GM21786 (cell line): ENCODE measurements around the gene PRKAR1B.

Source experiments
- ATAC-seq: cut with Tn5 transposase; IDR thresholded peaks from one replicate; pipeline ENCODE4 v1.9.1; 2021; ENCODE audit not compliant: unreplicated experiment

The PRKAR1B gene

GRCh38 chr7:727104-727805 lies at the start of gene PRKAR1B:
PRKAR1B (minus strand) TSS chr7:727281; CDS start chr7:711505, 15,776 bp downstream.
- ATAC-seq = peak; percentile 18

- ATAC-seq = no peak
Observed at GRCh38 chr7:776381-776780, 49.3 kb upstream of the PRKAR1B start.

DNA sequence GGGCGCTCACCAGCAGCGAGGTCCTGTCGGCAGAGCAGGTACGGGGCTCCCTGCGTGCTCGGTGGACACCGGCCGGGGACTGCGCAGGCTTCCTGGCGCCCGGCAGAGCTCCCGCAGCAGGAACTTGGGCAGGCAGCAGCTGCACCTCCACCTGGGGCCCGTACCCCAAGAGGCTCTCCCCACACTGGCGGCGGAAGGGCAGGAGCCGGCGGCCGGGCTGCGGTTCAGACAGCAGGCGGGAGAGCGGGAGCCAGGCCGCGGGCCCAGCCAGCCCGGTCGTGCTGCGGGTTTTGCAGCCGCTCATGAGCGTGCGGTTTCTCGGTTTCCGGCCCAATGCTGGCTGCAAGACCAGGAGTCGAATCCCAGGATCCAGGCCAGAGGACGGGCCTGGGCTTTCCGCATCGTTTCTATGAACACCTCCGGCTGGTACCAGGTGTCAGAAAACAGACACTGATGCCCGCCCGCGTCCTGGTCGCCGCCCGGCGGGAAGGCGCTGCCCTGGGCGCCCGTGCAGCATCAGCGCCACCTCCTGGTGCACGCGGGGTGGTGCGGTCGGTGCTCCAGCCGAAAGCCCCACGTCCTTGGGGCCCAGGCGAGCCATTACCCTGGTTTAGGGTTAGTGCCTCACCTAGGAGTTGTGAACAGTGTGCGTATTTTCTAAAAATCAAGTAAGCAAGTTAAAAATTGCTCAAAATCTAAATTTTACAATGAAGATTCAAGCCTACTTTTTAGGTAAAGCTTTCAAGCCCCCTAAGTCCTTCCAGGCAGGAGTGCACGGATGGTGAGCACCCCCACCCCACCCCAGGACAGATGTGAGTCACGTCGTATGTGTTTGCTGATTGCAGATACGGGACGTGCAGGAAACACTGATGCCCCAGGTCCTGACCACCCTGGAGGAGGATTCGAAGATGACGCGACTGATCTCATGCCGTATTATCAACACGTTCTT lies 47.4 kb upstream of the PRKAR1B start:
- ATAC-seq = no peak

DNA sequence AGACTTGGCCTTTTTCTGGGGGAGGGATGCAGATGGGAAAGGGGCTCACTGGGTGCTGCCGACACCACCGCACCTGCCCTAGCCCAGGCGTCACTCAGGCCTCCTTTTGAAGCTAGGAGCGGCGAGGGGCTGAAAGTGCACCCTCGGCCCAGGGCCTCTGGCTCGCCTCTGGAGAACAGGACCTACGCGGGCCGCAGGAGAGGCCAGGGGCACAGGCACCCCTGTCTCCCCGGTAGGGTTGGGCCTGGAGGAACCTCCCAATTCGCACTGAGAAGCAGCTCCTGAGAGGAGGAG lies 46.5 kb upstream of the PRKAR1B start:
- no peak for ATAC-seq

- no peak for ATAC-seq
Observed at GRCh38 chr7:772861-773621, 46.0 kb upstream of the PRKAR1B start.

- no peak for ATAC-seq
Observed at GRCh38 chr7:772392-772791, 45.3 kb upstream of the PRKAR1B start.

DNA sequence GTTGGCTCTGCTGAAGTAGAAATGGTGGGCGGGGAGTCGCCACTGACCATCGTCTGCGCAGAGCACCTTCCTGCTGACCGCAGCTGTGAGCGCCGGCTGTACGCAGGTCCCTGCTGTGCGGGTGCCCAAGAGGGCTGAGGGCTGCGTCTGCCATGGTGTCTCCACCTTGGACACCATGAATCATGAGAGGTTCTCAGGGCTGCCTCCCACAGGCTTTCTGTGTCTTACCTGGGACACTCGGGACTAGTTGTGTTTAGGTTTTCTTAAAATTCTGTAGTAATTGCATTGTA lies 44.9 kb upstream of the PRKAR1B start:
- ATAC-seq = no peak

DNA sequence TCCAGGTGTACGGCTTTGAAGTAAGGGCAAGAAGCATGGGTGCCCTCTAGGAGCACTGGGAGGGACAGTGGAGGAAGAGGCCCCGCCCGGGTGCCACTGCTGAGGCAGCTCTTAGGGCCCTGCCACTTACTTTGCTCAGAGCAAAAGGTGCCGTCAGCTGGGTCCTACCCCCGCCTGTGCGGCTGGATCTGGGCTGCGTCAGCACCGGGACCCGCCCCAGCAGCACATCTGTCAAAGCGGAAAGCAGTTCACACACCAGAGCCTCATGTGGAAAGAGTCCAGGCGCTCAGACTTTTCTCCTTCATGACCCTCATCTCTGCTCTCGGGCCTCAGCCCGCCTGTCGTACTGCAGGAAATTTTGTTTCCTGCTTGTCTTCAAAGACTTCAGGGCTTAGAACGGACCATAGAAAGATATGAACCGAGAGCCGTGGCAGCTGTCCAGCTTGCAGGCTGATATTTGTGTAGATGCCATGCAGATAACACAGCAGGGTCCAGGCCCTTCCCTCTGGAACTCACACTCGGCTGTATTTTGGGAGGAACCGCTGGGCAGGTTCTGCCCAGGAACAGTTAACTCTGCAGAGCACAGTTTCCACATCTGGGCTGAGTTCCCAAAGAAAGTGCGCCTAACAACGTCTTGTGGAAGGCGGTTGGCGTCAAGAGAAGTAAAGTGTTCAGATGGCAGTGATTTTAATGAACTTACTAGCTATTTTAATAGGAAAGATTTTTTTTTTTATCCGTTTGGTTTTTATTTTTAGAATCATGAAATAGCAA lies 44.3 kb upstream of the PRKAR1B start:
- no peak for ATAC-seq

DNA sequence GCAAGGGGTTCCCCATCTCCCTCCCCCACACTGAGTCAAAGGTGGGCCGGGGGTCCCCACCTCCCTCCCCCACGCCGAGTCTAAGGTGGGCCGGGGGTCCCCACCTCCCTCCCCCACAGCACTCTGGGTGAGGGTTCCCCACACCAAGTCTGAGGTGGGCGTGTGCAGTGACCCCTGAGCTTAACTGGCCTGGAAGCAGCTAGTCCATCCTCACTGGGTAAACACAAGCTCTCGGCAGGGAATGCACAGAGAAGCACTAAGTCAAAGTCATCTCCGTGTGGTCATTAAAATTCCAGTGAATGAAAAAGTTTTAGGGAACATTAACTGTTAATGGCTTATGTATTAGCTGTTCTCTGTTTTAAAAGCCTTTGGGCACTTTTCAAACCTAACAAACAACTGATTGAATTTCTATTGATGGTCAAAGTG lies 43.7 kb upstream of the PRKAR1B start:
- ATAC-seq = no peak

DNA sequence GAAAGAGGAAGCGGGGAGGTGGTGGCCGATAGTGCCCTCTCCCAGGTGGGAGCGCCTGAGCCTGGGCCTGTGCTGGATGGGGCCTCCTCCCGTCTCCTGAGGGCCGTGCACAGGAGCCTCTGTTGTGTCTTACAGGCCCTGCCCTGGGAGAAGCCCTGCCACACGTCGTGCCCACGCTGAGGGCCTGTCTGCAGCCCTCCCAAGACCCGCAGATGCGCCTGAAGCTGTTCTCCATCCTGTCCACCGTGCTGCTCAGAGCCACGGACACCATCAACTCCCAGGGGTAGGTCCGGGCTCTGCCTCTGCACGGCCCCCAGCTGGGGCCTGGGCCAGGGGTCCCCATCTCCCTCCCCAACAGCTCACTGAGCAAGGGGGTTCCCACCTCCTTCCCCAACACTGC lies 43.3 kb upstream of the PRKAR1B start:
- ATAC-seq = no peak

DNA sequence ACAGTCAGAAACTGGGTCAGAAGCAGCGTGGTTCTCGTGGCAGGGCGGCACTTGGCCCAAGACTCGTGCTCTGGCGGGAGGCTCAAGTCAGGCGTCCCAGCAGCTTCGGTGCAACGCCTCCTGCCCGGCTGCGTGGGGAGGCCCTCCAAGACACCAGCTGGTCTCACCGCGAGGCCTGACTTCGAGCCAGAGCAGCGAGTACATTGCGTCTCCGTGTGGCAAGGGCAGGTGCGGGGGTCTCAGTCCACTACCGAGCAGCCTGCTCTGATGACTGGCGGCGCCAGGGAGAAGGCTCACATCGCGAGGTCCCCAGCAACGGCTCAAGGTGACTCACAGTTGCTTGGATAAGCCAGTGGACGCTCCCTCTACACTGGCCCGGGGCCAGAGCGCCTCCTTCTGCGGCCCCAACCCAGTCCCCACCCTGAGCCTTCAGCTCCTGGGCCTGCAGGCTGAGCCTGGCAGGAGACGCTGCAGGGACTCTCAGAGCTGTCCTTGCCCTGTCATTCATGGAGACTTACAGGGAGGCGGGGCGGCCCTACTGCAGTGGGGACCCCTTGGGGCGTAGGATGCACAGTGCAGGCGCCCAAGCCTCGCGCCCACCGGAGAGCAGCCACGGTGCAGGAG lies 41.9 kb upstream of the PRKAR1B start:
- ATAC-seq = no peak

GRCh38 chr7:767941-768731 lies 41.1 kb upstream of the PRKAR1B start:
- ATAC-seq = no peak

DNA sequence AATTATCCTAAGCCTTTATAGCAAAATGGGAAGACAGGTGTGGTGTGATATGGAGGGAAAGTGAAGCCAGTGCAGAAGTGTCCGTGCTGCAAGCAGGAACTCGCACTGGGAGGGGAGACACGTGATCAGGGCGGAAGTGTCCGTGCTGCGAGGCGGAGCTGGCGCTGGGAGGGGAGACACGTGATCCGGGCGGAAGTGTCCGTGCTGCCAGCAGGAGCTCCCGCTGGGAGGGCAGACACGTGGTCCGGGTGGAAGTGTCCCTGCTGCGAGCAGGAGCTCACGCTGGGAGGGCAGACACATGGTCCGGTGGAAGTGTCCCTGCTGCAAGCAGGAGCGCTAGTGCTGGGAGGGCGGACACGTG lies 40.5 kb upstream of the PRKAR1B start:
- ATAC-seq = no peak

GRCh38 chr7:765383-765782 lies 38.3 kb upstream of the PRKAR1B start:
- no peak for ATAC-seq

DNA sequence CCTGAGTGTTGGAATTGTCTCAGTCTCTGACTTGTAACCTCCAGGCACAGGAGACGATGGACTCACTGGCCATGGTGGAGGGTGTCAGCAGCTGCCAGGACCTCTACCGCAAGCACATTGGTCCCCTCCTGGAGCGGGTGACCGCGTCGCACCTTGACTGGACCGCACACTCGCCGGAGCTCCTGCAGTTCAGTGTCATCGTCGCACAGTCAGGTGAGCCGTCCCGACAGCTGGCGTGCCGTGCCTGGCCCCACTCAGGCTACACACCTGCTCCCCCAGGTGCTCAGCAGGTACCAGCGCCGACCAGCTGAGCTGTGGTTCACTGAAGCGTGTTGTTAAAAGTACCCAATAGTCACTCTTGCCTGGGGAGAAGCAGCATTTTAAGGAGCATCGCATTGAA lies 36.7 kb upstream of the PRKAR1B start:
- ATAC-seq = no peak

- ATAC-seq = no peak
Observed at GRCh38 chr7:762885-763284, 35.8 kb upstream of the PRKAR1B start.

- ATAC-seq = no peak
Observed at GRCh38 chr7:761631-762030, 34.5 kb upstream of the PRKAR1B start.

GRCh38 chr7:761101-761500 lies 34.0 kb upstream of the PRKAR1B start:
- no peak for ATAC-seq

DNA sequence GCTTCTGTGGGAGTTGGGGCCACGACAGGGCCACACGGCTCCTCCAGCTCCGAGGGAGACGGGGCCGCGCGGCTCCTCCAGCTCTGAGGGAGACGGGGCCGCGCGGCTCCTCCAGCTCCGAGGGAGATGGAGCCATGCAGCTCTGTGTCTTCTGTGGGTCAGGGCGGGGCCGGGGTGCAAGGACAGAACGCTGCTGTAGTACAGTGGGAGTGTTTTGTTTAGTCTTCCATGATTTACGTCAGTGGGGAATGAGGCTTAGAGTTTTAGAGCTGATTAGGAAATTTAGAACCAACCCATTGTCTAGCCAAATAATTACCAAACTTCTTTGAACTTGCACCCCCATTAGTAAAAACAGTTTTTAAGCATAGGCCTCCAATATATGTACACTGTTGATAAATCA lies 32.9 kb upstream of the PRKAR1B start:
- ATAC-seq = no peak

DNA sequence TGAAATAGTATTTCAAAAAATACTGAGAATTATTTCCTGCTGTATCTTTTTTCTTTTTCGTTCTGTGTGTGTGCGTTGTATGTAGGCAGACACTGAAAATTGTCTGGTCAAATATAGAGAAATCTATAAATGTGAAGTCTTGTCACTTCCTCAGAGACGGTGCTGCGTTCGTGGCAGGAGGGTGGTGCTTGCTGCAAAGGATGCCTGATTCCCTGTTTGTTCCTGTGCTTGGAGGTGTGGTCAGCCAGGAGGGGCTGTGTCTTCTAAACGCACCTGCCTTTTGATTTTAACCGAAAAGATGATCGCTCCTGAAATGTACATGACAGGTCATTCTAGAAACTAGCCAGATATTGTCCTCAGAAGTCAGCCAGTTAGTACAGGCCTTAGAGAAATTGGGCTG lies 32.5 kb upstream of the PRKAR1B start:
- ATAC-seq = no peak
